HG02798 (cell line): ENCODE results near the gene PXDN.
"Not testable (repeated sequence)": the region's sequence is repeated elsewhere in the genome, so short reads cannot be mapped to it uniquely, and the experiment has no call there.

ENCODE experiments used
- ATAC-seq: cut with Tn5 transposase; IDR thresholded peaks from one replicate; pipeline ENCODE4 v1.9.1; 2021; ENCODE audit warnings: mild to moderate bottlenecking; ENCODE audit not compliant: unreplicated experiment, poor library complexity

The PXDN gene

DNA sequence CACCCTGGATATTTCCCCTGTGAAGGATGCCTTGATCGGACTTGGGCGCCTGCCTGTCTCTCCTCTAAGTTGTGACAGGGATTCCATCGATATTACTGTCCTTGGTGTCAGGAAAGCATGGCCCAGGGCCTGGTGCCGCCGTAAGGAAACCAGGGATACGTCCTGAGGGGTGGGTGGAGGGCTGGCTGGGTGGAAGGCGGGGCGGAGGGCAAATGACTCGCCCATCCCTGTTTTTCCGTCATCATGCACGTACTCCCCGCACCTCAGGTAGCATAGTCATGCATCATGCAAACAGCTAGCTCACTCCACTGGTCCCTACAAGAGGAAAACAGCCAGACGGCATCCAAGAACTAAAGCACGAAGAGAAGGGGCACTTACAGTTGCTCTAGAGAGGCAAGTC is 57.1 kb downstream of the PXDN start:
- no peak for ATAC-seq

DNA sequence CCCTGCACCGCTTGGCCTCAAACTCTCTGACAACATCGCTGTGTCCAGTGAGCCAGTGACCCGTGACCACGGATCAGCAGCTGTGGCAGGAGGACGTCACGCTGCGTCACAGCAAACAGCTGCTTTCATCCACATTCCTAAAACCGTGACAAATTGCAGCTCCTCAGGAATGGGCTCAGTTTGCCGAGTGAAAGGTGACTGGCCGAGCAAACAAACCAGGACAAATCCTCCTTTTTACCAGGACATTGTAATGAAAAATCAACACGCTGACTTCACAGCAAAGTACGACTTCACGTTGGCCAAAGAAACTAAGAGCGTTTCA is 57.6 kb downstream of the PXDN start:
- no peak for ATAC-seq

DNA sequence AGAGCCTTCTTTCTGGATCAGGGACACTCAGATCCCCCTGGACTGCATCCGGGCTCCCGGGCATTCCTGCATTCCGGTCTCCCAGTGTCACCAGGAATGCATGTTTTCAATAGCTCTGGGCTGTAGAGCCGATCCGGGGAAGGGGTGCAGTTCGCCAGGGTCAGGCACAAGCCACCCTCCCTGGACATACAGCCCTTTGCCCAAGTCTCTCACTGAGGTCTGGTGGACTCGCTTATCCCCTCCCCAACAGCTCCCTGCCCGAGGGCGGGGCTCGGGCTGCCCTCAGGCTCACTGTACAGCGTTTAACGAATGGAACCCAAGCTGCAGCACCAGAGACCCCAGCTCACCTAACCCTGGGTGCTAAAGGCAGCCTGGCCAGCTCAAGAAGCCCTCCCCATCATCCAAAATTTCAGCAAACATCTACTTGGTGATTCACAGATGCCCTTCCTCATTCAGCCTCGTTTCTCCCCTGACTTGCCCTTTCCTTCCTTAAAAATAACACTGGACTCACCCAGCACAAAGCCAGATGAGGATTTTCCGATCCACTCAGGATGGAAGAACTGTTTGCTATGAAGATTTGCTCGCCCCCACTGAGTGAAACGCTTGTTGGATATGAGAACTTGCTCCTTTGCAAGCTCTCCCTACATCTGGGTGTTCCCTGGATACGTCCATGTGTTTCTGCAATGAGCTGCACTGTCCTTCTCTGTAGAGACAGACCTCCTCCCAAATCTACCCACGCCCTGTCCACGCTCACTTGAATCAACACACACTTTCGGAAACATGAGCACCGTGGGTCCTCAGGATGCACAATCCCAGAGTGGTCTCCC is 58.1 kb downstream of the PXDN start:
- no peak for ATAC-seq

DNA sequence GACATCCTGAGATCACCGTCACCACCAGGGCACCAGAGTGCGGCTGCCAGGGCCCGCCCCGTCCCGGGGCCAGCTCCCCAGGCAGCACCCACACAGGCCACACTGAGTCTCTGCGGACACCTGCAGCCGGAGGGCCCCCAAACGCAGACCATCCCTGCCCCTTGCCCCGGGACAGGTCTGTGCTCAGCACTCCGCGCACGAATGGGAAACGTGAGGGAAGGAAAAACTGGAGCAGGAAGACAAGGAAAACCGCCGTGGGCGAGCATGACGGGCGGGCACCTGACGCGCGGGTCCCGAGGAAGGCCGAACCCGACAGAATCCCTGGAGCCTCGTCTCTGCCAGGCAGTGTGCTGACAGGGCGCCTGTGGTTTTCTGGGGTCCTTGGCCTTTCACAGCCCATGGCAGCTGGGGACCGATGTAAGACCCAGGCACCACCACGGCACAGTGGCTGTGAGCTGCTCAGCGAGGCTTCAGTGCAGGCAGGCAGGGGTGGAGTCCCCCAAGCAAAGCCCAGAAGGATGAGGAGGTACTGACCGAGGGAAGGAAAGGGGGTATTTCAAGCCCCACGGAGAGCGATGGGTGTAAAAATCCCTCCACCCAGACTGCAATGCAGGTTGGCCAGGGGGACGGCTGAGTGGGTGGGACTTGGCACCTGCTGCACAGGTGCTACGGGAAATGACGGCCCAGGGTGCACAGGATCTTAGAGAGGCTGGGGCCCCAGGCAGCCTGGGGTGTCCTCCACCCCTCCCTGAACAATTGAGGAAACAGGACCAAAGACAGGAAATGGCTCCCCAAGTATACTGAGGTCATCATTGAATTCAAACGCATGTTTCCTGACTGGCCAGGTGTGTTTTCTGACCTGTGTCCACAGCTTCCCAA is 59.0 kb downstream of the PXDN start:
- ATAC-seq, result no peak

DNA sequence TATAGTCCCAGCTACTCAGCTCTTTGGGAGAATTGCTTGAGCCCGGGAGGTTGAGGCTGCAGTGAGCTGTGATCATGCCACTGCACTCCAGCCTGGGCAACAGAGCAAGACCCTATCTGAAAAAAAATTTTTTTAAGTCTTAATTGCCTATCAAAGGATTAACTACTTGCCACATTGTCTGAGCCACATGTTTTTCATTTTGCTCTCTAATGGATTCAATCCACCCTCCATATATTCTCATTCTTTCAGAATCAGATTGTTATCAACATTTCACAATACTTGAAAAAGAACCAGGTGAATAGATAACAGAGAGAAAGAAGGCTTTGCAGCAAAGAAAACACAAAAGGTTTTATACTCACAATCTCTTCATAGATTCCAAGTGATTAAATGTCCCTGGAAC is 61.0 kb downstream of the PXDN start:
- no peak for ATAC-seq

DNA sequence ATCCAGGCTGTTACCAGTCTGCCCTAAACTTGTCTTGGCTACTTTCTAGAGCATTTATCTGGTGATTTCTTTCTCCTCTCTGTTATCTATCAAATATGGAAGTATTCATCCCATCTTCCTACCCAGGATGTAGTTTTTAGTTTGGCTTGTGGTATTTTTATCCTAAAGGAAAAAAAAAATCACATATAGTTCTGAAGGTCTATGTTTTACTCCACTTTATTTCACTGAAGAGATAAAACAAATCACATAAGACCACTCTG is 62.2 kb downstream of the PXDN start:
- ATAC-seq, result no peak

DNA sequence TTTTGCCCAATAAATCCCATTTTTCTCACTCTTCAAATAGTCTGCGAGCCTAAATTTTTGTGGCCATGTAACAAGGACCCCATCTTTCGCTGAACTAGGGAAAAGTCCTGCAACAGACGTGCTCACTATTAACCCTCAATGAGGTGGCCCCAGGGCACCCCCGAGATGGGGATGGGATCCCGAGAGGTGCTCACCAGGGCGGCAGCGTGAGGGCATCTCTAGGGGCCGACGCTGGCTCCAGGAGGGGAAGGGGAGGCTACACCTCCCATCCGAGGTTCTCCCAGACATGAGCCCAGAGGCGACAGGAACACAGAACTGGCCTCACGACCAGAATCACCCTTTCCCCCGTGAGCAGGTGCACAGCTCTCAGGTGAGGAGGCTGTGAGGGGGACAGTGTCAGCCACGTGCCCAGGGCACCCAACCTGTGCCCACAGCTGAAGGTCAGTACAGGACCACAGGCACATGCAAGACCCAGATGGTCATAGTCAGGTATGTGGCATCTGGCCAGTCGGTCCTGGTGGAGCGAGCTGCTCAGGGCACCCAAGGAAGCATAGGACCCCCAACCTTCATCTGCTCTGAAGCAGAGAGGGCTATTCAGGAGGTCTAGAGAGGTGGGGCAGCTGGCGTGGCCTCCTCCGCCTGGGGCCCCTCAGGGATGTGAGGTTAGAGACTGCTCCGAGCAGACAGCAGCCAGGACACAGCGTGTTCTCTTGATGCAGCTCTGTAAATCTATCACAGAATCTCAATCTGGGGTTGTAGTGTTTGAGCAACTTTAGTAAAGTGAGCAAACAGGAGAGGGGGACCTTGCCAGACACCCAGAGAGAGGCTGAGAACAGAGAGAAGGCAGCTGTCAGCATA is 62.8 kb downstream of the PXDN start:
- ATAC-seq, result no peak

DNA sequence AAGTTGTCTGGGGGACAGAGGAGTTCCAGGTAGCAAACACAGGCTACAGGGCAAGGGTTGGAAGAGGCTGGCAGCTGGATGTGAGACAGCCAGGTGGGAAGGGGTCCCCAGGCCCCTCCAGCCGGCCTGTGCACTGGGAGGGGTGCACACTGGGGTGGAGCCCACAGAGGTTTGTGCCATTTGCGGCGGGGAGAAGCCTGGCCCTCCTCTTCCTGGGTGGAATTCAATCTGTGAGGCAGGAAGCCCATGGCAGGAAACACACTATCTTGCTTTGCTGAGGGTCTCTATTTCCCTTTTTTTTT is 63.3 kb downstream of the PXDN start:
- no peak for ATAC-seq

DNA sequence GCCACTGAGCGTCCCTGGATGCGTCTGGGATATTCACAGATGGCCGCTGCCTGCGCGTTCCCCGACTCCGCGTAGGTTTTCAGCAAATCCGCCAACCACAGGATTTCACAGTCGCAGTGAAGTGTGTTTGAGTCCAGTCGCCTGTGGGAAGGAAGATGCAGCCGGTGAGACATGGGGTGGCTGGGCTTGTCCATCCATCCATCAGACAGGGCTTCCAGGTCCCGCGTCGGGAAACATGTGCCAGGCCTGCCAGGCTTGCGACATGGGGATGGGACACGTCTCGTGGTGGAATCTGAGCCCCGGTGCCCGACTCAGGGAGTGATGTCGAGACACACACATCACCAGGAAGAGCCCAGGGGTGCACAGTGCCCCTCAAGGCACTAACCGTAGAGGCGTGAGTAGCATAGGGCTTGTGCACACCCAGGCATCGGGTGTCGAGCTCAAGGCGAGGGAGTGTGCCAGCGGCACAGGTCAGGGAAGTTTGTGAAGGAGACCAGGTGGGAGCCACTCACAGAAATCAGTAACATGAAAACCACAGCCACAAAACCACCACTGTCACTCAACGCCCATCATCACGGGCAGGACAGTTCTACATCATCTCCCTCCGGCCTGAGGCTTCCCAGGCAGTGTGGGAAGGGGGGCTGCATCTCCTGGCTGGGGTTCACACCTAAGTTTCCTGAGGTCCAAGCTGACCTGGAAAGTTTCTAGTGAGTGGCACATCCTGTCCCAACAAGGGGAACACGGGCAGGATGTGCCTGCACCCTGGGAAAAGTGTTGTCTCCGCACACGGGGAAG is 63.9 kb downstream of the PXDN start:
- ATAC-seq, result no peak

DNA sequence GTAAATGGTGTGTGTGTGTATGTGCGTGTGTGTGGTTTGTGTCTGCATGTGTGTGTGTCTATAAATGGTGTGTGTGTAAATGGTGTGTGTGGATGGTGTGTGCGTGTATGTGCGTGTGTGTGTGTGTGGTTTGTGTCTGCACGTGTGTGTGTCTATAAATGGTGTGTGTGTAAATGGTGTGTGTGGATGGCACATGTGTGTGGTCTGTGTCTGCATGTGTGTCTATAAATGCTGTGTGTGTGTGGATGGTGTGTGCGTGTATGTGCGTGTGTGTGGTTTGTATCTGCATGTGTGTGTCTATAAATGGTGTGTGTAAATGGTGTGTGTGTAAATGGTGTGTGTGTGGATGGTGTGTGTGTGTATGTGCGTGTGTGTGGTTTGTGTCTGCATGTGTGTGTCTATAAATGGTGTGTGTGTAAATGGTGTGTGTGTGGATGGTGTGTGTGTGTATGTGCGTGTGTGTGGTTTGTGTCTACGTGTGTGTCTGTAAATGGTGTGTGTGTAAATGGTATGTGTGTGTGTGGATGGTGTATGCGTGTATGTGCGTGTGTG is 64.8 kb downstream of the PXDN start:
- not testable (repeated sequence) for ATAC-seq

DNA sequence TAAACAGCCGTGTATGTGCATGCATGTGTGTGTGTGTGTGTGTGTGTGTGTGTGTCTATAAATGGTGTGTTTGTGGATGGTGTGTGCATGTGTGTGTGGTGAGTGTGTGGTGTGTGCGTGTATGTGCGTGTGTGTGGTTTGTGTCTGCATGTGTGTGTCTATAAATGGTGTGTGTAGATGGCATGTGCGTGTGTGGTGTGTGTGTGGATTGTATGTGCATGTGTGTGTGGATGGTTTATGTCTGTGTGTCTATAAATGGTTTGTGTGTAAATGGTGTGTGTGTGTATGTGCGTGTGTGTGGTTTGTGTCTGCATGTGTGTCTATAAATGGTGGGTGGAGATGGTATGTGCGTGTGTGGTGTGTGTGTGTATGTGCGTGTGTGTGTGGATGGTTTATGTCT is 65.2 kb downstream of the PXDN start:
- not testable (repeated sequence) for ATAC-seq

DNA sequence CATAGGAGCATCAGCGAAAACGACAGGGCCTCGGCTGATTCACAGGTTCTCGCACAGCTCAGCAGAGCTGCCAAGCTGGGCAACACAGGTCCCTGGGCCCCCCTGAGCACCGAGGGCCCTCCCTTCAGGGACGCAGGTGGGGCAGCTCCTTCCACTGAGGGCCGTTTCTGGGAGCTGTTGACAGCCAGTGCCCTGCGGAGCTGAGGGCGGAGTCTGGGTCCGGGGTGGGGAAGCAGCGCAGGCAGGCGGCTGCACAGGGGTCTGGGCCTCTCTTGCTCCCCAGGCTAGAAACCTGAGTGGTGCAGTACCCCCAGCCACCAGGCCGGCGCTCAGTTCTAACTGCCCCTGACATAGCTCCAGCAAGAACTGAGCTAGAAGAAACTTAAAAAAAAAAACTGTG is 65.7 kb downstream of the PXDN start:
- no peak for ATAC-seq

DNA sequence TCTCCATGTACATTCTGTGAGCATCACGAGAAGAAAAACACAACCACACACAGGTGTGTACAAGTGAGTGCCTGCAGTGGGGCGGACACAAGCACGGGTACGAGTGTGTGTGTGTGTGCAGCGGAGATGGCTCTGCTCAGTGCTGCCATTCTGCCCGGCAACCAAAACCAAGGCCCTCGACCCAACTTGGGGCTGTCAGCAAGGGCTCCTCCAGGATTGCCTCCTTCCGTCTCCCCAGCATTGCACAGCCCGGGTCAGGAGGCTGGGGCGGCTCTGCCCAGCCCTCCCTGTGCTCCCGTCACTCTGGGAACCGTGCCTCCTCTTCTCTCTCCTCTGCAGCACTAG is 66.5 kb downstream of the PXDN start:
- ATAC-seq, result no peak

DNA sequence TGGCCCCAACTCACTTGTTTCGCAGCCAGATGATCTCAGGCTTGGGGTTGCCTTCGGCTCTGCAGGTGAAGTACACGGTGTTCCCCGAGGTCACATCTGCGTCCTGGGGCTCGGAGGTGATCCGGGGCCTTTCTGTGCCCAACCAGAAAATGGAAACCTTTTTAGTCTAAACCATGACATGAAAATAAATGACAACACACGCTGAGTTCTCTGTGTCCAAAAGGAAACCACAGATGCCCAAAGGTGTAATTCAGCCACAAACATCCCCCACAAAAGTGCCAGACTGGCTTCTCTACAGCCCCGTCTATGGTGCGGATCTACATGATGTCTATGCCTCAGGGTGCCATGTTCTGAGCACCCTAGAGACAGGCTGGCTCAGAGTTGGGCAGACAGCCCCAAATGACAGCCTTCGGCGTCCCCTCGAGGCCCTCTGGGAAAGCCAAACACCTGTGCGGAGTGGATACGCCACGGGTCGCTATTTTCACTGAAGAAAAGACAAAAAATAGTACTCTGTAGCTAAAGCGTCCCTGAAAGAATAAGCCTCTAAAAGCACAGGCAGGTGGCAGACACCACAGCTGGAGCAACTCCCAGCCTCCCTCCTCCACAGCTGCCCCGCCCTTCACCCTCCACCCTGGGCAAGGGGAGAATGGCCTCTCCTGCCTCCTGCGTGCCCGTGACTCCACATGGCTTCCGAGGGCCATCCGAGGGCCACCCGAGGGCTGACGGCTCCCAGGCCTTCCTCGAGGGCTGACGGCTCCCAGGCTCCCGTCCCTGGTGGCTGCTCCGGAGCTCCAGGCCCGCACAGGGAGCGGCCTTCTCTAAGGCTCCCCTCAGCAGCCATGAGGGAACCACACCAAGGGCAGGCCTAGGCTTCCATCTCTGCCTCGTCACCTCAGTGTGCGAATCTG is 67.1 kb downstream of the PXDN start:
- no peak for ATAC-seq

DNA sequence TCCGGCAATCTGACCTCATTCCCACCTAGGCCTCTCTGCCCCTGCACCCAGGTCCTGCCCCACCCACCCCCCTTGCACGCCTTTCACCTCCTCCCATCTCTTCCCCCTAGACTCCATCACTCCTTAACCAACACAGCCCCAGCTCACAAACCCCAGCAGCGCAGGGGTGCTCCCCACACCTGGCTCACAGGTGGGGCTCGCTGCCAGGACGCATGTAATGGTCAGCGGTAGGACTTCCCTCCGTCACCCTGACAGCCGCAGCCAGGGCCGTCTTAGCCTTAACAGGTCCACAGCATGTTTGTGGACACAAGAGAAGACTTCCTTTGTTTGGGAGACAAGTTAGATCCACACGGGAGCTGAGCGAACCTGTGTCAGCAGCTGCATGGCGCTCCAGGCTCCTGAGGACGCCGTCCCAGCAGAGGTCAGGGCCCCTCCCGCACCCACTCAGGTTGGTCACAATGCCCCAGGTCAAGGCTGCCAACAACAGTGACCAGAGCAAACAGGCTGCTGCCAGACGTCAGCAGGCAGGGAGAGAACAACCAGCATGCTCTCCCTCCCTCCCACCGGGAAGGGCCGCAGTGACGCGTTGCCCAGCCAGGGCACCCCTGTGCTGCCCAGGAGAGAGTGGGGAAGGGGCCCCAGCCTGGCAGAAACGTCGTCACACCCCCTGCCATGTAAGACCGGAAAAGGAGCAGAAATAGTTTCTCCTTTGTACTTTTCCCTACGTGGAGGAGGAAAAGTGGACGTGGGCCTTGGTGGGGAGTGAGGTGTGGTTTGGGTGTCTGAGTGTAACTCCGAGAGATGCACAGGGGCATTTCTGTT is 68.0 kb downstream of the PXDN start:
- no peak for ATAC-seq

DNA sequence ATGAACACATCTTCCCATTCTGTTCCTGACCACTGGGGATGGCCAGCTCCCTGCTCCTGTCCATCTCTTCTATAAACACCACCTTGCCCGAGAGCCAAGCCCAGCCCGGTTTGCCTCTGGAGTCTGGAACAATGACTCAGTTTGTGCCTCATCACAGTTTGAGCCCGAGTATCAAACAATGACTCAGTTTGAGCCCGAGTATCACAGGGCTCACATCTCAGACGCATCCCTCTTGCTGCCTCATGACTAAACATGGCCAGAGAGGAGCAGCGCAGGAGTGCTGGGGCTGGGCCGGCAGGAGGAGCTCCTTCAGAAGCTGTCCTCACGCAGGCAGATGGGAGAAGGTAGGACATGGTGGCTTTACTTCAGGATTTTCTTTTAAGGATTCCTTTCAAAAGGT is 68.7 kb downstream of the PXDN start:
- ATAC-seq, result no peak

DNA sequence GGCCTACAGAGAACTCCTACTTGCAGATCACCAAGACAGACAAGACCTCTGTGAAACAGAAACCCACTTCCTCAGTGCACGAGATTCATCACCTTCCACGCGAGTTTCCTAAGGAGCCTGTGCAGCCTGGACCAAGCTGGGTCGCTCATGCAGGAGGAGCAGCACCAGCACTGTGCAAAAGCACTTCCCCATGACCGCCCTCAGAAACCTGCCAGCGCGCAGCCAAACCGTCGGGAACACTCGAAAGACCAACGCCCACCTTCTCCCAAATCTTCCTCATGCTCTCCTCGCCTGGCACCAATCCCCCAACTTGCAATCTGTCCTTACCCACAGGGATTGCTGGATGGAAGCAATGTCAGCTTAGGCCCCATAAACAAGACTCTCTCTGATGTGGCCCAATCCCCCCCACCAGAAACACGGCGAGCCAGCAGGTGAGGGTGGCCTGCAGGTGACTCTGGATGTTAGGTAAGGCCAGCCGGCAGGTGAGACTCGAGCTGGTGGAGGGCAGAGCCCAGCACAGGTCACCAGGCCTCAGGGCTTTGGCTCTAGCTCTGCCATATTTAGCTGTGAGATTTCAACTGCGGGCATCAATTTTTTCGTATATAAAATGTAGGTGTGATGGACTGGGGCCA is 69.4 kb downstream of the PXDN start:
- no peak for ATAC-seq

DNA sequence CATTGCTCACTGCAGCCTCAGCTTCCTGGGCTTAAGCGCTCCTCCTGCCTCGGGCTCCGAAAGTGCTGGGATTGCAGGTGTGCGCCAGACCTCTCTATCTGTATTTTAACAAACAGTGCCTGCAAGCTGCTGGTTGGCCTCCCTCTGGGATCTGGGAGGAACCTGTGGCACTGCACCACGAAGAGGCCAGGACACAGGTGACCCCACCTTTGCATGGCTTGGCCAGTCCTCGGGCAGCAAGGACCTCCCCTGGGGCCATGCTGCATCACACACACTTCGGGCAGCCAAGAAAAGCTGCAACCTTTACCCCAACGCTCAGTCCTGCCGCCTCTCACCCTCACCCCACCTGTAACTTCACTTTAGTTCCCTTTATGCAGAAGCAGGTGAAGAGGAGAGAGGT is 70.0 kb downstream of the PXDN start:
- ATAC-seq, result no peak
